GM21825 (cell line): Measurements from ENCODE around the gene GRID1.

Source experiments
- ATAC-seq: cut with Tn5 transposase; IDR thresholded peaks from one replicate; pipeline ENCODE4 v1.9.1; 2021; ENCODE audit warnings: mild to moderate bottlenecking, moderate library complexity; ENCODE audit not compliant: unreplicated experiment

The GRID1 gene

GRCh38 chr10:86295791-86296190 lies 70.8 kb downstream of the GRID1 start:
- ATAC-seq = no peak

GRCh38 chr10:86295351-86295750 lies 71.2 kb downstream of the GRID1 start:
- no peak for ATAC-seq

GRCh38 chr10:86294346-86295265 lies 72.0 kb downstream of the GRID1 start:
- ATAC-seq = no peak

- no peak for ATAC-seq
Measured at GRCh38 chr10:86293396-86293791, 73.2 kb downstream of the GRID1 start.

- ATAC-seq = no peak
Measured at GRCh38 chr10:86292462-86293395, 73.9 kb downstream of the GRID1 start.

- no peak for ATAC-seq
Measured at GRCh38 chr10:86291616-86292340, 74.8 kb downstream of the GRID1 start.

- ATAC-seq = no peak
Measured at GRCh38 chr10:86290933-86291615, 75.5 kb downstream of the GRID1 start.

GRCh38 chr10:86289577-86289868 lies 77.1 kb downstream of the GRID1 start:
- no peak for ATAC-seq

GRCh38 chr10:86288695-86289576 lies 77.7 kb downstream of the GRID1 start:
- ATAC-seq = no peak

- ATAC-seq = no peak
Measured at GRCh38 chr10:86287966-86288579, 78.5 kb downstream of the GRID1 start.

- ATAC-seq = no peak
Measured at GRCh38 chr10:86287110-86287793, 79.3 kb downstream of the GRID1 start.

GRCh38 chr10:86286236-86287109 lies 80.1 kb downstream of the GRID1 start:
- ATAC-seq = no peak

GRCh38 chr10:86285136-86285790 lies 81.3 kb downstream of the GRID1 start:
- ATAC-seq = no peak

GRCh38 chr10:86284355-86285105 lies 82.1 kb downstream of the GRID1 start:
- ATAC-seq = no peak

- no peak for ATAC-seq
Measured at GRCh38 chr10:86283466-86284287, 82.9 kb downstream of the GRID1 start.
